NCI-H146 treated with DMSO at 0.1 percent for 48 hours (cell line): ENCODE data around the gene ZC3H18.

Source experiments
- DNase-seq: peaks from one replicate; lab custom pipeline; 2025; ENCODE audit not compliant: unreplicated experiment; lab: John Stamatoyannopoulos, UW

The ZC3H18 gene

DNA sequence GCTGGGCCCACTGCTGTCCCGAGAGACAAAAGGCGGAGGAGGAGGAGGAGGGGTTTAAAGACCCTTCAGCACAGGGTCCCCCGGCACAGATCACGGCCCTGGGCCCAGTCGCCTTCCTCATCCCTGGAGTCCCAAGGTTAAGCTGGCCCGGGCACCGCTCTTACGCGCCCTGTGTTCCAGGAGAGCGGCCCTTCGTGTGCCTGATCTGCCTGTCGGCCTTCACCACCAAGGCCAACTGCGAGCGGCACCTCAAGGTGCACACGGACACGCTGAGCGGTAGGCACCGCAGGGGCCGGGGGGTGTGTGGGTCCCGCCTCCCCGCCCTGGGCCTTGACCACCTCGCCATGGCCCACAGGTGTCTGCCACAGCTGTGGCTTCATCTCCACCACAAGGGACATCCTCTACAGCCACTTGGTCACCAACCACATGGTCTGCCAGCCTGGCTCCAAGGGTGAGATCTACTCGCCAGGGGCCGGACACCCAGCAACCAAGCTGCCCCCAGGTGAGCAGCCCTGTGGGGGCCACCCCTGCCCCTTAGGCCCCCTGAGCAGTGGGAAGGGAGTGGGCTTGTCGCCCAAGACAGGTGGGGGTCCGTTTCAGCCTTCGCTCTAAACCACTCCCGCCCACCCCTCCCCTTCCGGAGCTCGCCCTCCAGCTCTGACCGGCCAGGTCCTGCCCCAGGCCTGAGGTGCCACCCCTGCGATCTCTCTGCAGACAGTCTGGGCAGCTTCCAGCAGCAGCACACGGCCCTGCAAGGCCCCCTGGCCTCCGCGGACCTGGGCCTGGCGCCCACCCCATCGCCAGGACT is 37.6 kb upstream of the ZC3H18 start:
- no peak for DNase-seq

DNA sequence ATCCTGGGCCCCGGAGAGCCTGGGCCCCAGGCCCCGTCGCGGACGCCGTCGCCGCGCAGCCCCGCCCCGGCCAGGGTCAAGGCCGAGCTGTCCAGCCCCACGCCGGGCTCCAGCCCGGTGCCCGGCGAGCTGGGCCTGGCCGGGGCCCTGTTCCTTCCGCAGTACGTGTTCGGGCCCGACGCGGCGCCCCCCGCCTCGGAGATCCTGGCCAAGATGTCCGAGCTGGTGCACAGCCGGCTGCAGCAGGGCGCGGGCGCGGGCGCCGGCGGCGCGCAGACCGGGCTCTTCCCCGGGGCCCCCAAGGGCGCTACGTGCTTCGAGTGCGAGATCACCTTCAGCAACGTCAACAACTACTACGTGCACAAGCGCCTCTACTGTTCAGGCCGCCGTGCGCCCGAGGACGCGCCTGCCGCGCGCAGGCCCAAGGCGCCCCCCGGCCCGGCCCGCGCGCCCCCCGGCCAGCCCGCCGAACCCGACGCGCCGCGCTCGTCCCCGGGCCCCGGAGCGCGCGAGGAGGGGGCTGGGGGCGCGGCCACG is 36.8 kb upstream of the ZC3H18 start:
- no peak for DNase-seq

DNA sequence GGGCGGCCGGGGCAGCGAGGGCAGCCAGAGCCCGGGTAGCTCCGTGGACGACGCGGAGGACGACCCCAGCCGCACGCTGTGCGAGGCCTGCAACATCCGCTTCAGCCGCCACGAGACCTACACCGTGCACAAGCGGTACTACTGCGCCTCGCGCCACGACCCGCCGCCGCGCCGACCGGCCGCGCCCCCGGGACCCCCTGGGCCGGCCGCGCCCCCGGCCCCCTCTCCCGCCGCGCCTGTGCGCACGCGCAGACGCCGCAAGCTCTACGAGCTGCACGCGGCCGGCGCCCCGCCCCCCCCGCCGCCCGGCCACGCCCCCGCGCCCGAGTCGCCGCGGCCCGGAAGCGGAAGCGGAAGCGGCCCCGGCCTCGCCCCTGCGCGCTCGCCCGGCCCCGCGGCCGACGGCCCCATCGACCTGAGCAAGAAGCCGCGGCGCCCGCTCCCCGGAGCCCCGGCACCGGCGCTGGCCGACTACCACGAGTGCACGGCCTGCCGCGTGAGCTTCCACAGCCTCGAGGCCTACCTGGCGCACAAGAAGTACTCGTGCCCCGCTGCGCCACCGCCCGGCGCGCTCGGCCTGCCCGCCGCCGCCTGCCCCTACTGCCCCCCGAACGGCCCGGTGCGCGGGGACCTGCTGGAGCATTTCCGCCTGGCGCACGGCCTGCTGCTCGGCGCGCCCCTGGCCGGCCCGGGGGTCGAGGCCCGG is 36.1 kb upstream of the ZC3H18 start:
- no peak for DNase-seq

DNA sequence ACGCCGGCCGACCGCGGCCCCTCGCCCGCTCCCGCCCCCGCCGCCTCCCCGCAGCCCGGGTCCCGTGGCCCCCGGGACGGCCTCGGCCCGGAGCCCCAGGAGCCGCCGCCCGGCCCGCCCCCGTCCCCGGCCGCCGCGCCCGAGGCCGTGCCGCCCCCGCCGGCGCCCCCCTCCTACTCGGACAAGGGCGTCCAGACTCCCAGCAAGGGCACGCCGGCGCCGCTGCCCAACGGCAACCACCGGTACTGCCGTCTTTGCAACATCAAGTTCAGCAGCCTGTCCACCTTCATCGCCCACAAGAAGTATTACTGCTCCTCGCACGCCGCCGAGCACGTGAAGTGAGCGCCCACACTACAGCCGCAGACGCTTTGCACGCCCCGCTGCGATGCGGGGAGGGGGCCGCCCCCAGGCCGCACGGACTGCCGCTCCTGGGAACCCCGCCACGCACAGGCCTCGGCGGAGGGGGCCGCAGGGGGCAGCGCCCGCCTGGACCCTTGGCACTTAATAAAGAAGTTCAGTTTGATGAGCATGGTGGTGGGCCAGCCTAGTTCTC is 35.5 kb upstream of the ZC3H18 start:
- DNase-seq: no peak

DNA sequence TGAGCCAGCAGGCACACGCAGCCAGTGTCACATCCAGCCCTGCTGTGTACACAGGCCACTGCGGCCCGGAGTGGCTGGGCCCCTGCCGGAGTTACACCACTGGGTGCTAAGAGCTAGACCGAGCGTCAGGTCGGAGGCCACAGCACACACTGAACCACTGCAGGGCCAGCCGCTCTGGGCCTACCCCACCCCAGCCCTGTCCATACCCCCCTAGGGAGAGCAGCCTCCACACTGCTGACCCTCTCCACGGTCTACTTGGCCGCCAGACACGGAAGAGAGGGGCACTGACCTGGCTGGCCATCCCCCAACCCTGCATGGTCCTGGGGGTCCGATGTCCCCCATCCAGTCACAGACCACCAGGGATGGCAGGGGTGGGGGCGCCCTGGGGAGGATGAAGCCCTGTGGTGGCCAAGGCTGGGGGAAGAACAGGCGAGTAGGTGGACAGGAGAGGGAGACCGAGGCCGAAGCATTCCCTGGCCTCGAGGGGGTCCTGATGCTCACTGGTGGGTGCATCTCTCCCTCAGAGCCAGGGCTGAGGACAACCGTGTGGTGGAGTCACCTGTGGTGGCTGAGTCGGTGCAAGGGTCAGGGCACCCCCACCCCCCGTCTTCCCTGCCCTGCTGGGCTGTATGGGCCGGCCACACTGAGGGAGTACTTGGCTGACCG is 34.9 kb upstream of the ZC3H18 start:
- no peak for DNase-seq

DNA sequence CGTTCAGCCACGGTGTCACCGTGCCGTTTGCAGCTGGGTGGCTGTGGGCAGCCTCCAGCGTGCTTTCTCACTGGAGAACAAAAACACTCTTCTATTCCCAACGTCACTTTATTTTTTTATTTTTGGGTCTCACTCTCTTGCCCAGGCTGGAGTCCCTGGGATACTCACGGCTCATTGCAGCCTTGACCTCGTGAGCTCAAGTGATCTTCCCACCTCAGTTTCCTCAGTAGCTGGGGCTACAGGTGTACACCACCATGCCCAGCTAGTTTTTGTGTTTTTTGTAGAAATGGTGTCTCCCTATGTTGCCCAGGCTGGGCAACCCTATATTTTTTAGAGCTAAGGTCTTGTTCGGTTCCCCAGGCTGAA is 34.4 kb upstream of the ZC3H18 start:
- no peak for DNase-seq

DNA sequence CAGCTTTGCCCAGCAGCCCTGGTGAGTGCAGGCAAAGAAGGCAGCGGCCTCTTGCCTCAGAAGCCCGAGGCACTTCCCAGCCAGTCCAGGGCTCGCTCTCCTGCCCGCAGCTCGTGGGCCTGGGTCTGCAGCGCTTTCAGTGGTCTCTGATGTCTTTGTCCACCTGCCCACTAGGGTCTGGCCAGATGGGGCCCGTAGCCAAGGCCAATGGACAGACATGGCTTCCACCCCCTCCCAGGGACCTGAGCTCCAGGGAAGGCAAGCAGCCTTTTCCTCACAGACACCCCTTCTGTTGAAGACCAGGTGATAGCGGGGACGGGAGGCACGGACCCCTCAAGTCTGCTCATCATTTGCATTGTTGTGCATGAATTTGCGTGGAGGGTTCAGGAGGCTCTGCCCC is 33.7 kb upstream of the ZC3H18 start:
- no peak for DNase-seq

DNA sequence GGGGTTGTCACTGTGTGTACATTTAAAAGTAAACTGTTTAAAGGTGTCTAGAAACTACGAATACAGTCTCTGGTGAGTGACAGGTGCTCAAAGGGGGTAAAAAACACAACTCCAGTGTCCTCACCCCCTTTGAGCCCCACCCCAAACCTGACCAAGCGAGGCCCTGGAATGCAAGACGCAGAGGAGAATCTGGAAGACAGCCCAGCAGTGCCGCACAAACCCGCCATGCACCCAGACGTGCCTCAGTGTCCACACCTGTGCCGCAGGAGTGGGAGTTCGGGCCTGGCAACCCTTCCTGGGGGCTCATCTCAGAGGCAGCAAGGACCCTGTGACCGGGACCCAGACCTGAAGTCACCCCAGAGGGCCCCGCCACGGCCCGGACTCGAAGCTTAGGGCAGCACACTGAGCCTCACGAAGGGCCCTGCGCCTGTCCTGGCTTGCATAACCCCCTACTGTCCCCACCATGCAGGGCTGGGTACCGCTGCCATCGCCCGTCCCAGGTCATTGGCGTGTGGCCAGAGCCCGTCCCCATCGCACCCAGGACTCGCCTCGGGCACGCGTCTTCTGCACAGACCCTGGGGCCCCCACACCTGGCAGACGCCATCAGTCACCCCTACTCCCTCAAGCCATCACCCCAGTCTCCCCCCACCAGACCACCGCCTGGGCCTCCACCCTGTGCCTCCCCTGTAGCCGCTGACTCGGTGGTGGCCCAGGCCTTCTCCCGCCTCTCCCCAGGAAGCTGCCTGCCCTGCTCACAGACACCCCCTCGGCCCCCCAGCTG is 33.0 kb upstream of the ZC3H18 start:
- DNase-seq: no peak

DNA sequence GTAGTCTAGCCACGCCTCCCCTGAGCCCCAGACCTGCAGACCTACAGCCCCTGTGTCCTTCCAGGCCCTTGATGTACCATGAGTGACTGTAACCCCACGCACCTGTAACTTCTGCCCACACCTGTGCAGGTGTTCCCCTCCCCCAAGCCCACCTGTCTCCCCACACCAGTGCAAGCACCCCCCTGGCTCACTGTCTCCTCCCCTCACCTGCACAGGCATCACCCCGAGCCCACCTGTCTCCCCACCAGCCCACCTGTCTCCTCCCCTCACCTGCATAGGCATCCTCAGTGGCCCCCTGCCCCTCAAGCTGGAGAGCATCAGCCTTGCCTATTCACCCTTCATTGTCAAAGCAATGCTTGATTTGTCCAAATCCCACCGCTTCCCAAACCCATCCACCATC is 32.3 kb upstream of the ZC3H18 start:
- no peak for DNase-seq

DNA sequence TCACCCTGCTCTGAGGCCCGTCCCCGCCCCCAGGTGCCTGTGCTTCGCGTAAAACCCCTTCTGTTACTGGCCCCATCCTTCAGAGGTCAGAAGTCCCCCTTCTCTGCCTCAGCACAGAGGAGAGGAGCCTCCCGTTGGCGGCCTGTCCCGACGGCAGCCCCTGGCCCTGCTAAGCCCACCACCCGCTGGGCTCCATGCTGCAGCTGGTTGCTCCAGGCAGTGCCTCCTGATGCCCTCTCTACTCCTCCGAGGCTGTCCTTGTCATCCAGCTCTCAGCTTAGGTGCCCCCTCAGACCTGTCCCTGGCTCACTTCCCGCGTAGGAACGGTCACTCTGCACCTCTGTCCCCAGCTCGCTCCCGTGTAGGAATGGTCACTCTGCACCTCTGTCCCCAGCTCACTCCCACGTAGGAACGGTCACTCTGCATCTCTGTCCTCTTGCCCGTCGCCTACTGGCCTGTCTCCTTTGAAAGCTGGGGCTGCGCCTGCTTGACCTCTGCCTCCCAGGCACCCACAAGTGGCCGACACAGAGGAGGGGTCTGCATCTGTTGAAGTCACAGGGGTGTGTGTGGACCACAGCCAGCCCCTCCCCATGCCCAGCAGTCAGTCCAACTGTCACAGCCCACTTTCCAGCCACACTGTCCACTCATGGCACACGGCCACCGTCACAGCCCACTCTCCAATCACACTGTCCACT is 31.7 kb upstream of the ZC3H18 start:
- no peak for DNase-seq

DNA sequence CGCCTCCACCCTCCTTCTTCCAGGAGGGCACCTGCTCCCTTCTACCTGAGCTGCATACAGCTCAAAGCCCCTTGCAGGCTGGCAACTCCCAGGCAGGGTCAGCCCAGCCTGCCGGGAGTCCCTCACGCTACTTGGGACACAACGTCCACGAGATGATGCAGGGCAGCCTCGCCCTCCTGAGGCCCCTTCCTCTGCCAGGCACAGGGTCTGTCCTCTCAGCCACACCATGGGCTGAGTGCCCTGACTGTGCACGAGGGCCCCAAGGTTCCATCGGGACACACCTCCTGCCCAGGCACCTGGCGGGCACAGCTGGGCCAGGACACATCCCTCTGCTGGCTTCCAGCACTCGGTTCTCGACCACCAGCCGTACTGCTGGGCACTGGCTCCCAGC is 30.9 kb upstream of the ZC3H18 start:
- DNase-seq: no peak

DNA sequence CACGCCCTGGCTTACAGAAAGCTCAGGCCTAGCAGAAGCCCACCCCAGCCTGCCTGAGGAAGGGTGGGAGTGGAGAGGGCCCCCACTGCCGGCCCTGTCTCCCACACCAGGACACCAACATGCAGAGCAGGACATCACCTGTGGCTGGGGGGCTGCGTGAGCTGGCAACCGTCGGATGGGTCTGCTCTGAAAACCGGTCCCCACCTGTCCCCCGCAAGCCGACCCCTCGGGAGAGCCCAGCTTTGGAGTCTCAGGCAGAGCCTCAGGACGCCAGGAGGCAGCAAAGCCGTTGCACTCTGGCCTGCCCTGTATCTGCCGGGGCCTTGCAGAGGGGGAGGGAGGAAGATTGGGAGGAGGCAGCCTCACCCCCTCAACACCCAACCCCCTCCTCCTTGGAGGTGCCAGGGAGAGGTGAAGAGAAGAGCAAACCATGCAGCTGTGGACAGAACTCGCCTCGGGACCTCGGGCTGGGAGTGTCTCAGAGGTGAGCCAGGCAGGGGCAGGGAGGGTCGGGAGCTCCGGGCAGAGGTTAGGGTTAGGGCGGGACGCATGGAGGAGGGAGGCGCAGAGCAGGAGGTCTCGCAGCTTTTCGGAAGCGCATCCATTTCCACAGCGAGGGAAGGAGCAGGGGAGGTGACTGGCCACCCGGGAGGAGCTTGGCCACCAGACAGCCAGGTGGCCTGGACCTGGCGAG is 30.4 kb upstream of the ZC3H18 start:
- DNase-seq: no peak

DNA sequence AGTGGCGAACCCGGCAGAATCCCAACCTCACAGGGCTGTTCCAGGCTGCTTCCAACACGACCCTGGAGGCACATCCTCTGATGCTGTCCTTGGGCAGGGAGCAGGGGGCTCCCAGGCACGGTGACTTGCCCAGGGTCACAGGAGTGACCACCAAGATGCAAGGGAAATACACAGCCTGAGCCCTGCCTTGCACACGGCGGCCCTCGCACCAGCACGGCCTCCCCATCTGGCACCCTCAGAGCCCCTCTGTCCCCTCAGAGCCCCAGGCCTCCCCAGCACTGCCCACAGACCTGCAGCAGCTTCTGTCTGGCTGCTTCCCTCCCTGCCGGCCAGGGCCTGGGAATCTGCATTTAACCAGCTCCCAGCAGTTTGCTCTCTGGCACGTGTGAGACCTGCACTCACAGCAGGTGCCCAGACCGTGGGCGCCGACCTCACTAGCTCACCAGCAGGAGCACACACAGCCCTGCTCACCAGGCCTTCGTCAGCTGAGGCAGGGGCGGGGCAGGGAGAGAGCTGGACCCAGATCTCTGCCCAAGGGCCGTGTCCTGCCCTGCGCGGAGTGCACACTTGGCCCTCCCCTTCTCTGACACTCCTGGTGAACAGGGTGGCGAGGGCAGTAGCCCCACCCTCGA is 29.7 kb upstream of the ZC3H18 start:
- DNase-seq: no peak

DNA sequence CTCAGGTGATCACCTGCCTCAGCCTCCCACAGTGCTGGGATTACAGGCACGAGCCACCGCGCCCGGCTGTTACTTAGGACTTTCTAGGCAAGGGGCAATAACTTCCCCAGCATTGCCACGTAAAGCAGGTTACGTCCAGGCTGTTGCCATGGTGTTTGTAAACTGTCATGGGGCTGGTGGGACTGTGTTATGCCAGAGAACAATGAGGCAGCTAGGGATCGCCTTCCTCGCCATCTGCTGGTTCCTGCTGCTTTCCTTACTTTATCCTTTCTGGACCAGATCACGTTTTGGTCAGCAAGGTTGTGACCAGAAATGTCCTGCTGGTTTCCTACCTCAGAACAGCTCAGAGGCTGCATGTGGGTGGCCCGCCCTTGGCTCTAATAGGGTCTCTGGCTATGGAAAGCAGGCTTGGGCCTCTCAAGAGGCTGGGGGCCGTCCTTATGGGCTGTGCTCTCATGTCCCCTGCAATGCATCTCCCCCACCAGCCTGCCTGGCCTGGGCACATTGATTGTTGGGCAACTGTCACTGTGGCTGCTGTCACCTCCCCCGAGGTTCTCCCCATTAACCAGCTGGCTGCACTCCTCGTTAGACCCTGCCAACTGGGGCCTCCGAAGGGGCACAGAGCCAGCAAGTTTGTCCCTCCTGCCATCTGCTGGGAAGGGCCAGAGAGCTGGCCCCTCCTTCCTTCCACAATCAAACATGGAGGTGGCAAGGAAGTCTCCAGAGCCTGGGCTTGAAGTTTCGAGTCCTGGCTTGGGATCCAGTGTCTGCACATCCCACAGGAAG is 28.2 kb upstream of the ZC3H18 start:
- no peak for DNase-seq

DNA sequence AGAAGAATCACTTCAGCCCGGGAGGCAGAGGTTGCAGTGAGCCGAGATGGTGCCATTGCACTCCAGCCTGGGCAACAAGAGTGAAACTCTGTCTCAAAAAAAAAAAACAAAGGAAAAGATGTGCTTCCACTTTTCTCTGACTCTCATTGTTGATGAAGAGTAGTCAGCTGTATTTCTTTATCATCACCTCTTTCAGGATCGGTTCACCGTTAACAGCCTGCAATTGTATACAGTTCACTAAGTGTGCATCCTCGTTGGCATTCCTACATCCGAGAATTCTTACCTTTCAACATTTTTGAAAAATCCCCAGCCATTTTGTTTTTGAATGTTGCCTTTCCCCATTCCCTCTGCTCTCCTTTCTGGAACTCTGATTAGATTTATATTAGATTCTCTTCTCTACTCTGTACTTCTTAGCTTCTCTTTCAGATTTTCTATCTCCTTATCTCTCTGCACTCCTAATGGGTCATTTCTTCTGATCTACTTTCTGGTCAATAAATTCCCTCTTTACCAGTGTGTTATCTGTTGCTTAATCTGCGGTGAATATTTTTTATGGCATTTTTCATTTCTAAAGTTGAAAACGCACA is 26.9 kb upstream of the ZC3H18 start:
- no peak for DNase-seq

DNA sequence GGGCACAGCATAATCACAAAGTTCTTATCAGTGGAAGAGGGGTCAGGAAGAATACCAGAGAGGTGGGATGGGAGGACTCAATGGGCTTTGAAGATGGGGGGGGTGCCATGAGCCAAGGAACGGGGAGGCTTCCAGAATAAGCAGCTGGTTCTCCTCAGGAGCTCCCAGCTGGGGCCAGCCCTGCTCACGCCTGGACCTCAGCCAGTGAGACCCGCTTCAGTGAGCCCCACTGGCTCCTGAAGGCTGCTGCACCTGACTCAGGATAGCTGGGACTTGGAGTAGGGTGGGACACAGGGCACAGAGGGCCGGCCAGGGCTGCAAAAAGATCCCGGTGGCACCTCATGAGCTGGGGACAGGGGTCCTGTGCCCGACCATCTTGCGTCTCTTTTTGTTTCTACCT is 24.4 kb upstream of the ZC3H18 start:
- no peak for DNase-seq

DNA sequence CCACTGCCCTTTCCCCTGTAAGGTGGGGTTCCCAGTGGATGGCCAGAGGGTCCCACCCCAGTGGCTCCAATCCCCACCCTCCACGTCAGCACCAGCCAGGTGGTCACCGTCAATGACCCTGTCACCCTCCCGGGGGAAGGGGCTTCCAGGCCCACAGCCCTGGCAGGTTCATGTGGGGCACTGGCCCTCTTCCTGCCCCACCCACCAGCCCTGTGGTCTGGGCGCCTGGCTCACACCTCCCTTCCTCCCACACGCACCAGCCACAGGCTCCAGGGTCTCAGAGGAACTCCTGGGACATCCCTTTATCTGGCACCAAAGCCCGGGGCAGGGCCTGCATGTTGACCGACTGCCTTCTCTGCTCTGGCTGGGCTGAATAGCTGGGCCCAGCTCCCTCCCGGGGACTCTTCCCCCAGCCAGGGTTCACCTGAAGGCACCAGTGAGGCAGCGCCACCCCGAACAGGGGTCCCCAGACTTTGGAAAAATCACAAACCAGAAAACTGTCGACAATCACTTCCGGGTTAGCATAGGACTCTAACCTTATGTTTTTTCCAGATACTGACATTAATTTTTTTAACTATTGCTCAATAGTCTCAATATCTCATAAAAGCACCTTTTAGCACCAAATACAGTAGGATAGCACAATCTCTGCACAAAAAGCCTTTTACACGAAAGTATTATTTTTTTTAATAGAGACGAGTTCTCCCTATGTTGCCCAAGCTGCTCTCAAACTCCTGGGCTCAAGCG is 21.9 kb upstream of the ZC3H18 start:
- no peak for DNase-seq
